GM21619 (cell line): ENCODE results near the gene BLTP1.

Experiments used
- ATAC-seq: cut with Tn5 transposase; IDR thresholded peaks from one replicate; pipeline ENCODE4 v1.9.1; 2021; ENCODE audit not compliant: unreplicated experiment

Gene BLTP1

DNA sequence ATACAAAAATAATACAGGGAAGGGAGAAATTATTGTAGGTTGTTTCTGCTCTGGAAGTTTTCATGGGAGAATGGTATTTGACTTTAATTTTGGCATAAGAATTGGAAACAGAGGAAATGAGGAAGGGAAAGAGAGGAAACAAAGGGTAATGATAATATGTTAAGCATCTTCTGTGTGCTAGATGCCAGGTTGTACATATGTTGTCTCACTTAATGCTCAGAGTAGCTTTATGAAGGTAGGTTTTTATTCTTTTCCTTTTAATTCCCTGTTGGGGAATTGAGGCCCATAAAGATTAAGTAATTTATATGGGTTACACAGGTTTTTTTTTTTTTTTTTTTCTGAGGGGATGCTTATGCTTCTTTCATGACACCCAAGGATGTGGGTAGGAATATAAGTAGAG is 19.2 kb downstream of the BLTP1 start:
- no peak for ATAC-seq

DNA sequence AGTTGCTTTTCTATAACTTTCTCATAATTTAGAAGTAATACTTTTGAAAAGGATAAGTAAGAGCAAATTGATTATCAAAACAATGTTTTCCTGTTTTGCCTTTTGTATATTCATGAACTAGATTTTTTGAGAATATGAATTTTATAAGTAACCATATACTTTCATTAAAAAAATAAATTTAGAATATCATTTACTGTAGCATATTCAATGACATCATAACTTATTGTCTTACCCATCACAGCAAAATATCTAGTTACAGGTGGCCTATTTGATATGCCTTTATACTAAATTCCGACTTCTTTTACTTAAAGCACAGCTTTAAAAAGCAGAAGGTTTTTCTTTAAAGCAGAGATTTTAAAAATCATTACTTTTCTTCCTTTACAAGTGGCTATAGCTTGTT is 20.1 kb downstream of the BLTP1 start:
- ATAC-seq: no peak

- ATAC-seq: no peak
Observed at GRCh38 chr4:122178961-122179360, 26.8 kb downstream of the BLTP1 start.

- no peak for ATAC-seq
Observed at GRCh38 chr4:122195718-122196117, 43.6 kb downstream of the BLTP1 start.
